Mucosa of descending colon (tissue), 3 donors: Measurements from ENCODE around the gene PIK3CB. TPM values are rescaled to one million over a fixed set of nuclear protein-coding genes. Genes with fewer than 3 reads are reported as not detected.
"Not testable (repeated sequence)": the region's sequence is repeated elsewhere in the genome, so short reads cannot be mapped to it uniquely, and the experiment has no call there.

Experiments
- ATAC-seq: fragments of 200-7000 bp; cut with Tn5 transposase; one replicate; pipeline ENCODE4 v1.9.1; 2020; ENCODE audit warnings: mild to moderate bottlenecking, moderate library complexity
- DNase-seq, 3 donors: peaks; one replicate each; pipeline ENCODE4 v3.0.0-alpha.2; 2020
- H3K36me3 ChIP-seq: fragments of 200-600 bp; one replicate; pipeline ENCODE4 v1.8.0; 2021; ENCODE audit warnings: low read depth, mild to moderate bottlenecking
- H3K4me1 ChIP-seq: fragments of 200-600 bp; one replicate; pipeline ENCODE4 v1.8.0; 2021; ENCODE audit warnings: low read depth, mild to moderate bottlenecking
- H3K4me3 ChIP-seq: fragments of 200-600 bp; one replicate; pipeline ENCODE4 v1.8.0; 2021; ENCODE audit warnings: mild to moderate bottlenecking
- H3K9me3 ChIP-seq: fragments of 200-600 bp; one replicate; pipeline ENCODE4 v1.8.0; 2021; ENCODE audit warnings: mild to moderate bottlenecking
- CTCF ChIP-seq: fragments of 200-600 bp; IDR thresholded peaks from one replicate; pipeline ENCODE4 v1.8.0; 2022; ENCODE audit warnings: antibody characterized with exemption, mild to moderate bottlenecking
- intact Hi-C, 2 donors: fragments of 100-400 bp; cut with DNase I in 1 of 2; cut with micrococcal nuclease in 1 of 2; formaldehyde crosslinking; loops; one replicate each; pipeline versions ENCODE4 v1.11.0 to v1.11.1; 2022; cut with DNase I, micrococcal nuclease
- total RNA-seq, 3 donors: library from RNA; stranded (reverse); fragmentation: NEBNext Ultra II Directional in 2 of 3; extraction: Animal tissue kit (Norgen Biotek cat#: 25700) in 2 of 3; gene quantifications; one replicate each; pipeline versions ENCODE4 v1.2.1 to v1.2.4, GENCODE V29; 2021 to 2023
- donor health status: DM: no; HTN: no; CAD: no; lungs with moderate emphysema.
- donor health status: DM: no; HTN: no; CAD: no.
- donor health status: DM: no; HTN: yes; CAD: no.

The PIK3CB gene
- total RNA-seq, 3 donors from 2014 or later = 44.3 to 57.9 (median 51.8) TPM

- Histone ChIP-seq H3K36me3 (no peaks in the 10 kb centered on the region), H3K9me3 (no peaks in the 10 kb centered on the region), H3K4me3 (no peak overlapping the region), H3K4me1 (no peaks in the 10 kb centered on the region)
- intact Hi-C loops = no loop called here
- no peak for DNase-seq
- ATAC-seq = no peak
- no peak for TF ChIP-seq CTCF
These were observed 20.2 kb upstream of the PIK3CB start for GRCh38 chr3:138854940-138855339.

- H3K36me3 ChIP-seq = no peaks in the 10 kb centered on the region
- no peak for DNase-seq
- intact Hi-C loops = no loop called here
- no peaks in the 10 kb centered on the region for H3K4me1 ChIP-seq
- H3K9me3 ChIP-seq = no peaks in the 10 kb centered on the region
- peak; percentile 46 for ATAC-seq
- no peak for TF ChIP-seq CTCF
- no peak overlapping the region for H3K4me3 ChIP-seq
These were observed 19.5 kb upstream of the PIK3CB start for GRCh38 chr3:138854204-138854603.

GRCh38 chr3:138850151-138850550 is 15.4 kb upstream of the PIK3CB start:
- no peak for ATAC-seq
- intact Hi-C loops = no loop called here
- no peak for TF ChIP-seq CTCF
- peak in 1 of 3 donors; percentile 38 for DNase-seq
- H3K36me3 ChIP-seq = no peaks in the 10 kb centered on the region
- no peaks in the 10 kb centered on the region for H3K4me1 ChIP-seq
- no peak overlapping the region for H3K4me3 ChIP-seq
- H3K9me3 ChIP-seq = no peaks in the 10 kb centered on the region

- ATAC-seq (no peak), DNase-seq (no peak)
- intact Hi-C loops = no loop called here
These were observed 14.7 kb upstream of the PIK3CB start for GRCh38 chr3:138849222-138849940.

GRCh38 chr3:138848696-138849095 is 14.0 kb upstream of the PIK3CB start:
- TF ChIP-seq CTCF = no peak
- intact Hi-C loops = no loop called here
- H3K4me1 ChIP-seq = no peaks in the 10 kb centered on the region
- ATAC-seq (no peak), DNase-seq (no peak)
- H3K4me3 ChIP-seq = no peak overlapping the region
- H3K9me3 ChIP-seq = no peaks in the 10 kb centered on the region
- H3K36me3 ChIP-seq = no peaks in the 10 kb centered on the region

More at GRCh38 chr3:138849222-138849940, 14.7 kb upstream of the PIK3CB start:
- no peak for TF ChIP-seq CTCF
- Histone ChIP-seq H3K4me3 (no peak overlapping the region), H3K4me1 (no peaks in the 10 kb centered on the region), H3K9me3 (no peaks in the 10 kb centered on the region), H3K36me3 (no peaks in the 10 kb centered on the region)

GRCh38 chr3:138846824-138847223 is 12.1 kb upstream of the PIK3CB start:
- DNase-seq, H3K9me3 ChIP-seq, intact Hi-C loops, ATAC-seq, H3K4me3 ChIP-seq, H3K4me1 ChIP-seq, H3K36me3 ChIP-seq: not testable (repeated sequence)
